HUES6 (cell line): Measurements from ENCODE around the gene ARPC5.

ENCODE experiments used
- H3K27ac ChIP-seq: 2 replicates; pipeline ENCODE4 v1.7.0; 2013; ENCODE audit warnings: low read depth, mild to moderate bottlenecking, low read length, inconsistent platforms
- H3K27me3 ChIP-seq: 2 replicates; pipeline ENCODE4 v1.6.1; 2013; ENCODE audit warnings: low read length; ENCODE audit not compliant: control insufficient read depth, insufficient read depth
- H3K36me3 ChIP-seq: 2 replicates; pipeline ENCODE4 v1.6.1; 2013; ENCODE audit warnings: low read length; ENCODE audit not compliant: control insufficient read depth, insufficient read depth
- H3K4me1 ChIP-seq: 2 replicates; pipeline ENCODE4 v1.6.1; 2013; ENCODE audit warnings: low read length; ENCODE audit not compliant: control insufficient read depth, insufficient read depth
- H3K4me3 ChIP-seq: 2 replicates; pipeline ENCODE4 v1.5.1; 2013; ENCODE audit warnings: low read depth, low read length
- H3K9ac ChIP-seq: one replicate; pipeline ENCODE4 v1.6.1; 2013; ENCODE audit warnings: mild to moderate bottlenecking, low read length
- H3K9me3 ChIP-seq: 2 replicates; pipeline ENCODE4 v1.6.1; 2013; ENCODE audit warnings: low read depth, low read length; ENCODE audit not compliant: control insufficient read depth, insufficient read depth

Gene ARPC5

DNA sequence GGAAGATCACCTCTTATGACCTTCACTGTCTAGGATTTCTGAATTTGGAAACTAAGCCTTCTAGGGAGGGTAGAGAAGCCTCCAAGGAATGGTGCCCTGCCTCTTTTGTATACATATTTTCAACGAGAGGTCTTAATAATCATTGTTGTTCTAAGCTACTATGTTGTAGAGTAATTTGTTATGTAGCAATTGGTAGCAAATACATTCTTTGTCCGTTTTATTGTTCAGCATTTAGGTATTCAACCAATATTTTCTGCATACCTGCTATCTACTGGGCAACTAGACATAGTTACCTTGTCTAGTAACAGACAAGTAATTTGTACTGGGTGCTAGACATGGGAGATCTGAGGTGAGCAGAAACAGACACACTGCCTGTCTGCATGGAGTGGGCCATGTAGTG lies 24.6 kb downstream of the ARPC5 start:
- H3K36me3 ChIP-seq = no peaks in the 10 kb centered on the region
- H3K9ac ChIP-seq = no peak overlapping the region
- no peaks in the 10 kb centered on the region for H3K27me3 ChIP-seq
- no peak overlapping the region for H3K27ac ChIP-seq
- no peak overlapping the region for H3K4me3 ChIP-seq
- H3K9me3 ChIP-seq = no peaks in the 10 kb centered on the region
- no peaks in the 10 kb centered on the region for H3K4me1 ChIP-seq

DNA sequence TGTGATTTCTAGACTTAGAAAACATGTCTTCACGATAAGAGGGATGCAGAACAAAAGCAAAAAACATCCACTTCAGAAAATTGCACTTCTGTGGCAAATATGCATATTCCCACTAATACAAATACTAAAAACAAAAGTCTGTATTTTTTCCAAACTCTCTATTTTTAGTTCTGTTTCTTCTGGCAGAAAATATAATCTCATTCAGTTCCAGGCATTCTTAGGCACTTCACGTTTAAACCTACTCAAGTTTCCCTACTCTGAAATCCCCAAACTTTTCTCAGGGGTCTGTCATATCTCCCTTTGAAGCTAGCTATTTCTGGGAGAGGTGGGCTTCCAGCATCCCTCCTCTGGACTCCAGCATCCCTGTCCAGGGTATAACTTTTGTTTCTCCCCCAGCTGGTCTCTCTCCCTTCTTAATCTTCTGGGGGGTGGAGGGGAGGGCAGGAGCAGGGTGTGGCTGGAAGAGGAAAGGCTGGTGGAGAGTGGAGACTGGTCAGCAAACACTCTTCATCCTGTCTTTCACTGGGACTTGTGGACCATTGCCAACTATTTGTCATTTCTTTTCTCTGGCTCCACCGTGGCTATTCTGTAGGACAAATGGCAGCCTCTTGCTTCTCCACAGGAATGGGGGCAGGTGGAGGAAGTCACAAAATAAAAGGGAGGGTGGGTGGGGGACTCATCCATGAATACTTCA lies 25.7 kb downstream of the ARPC5 start:
- no peak overlapping the region for H3K27ac ChIP-seq
- H3K4me3 ChIP-seq = no peak overlapping the region
- no peaks in the 10 kb centered on the region for H3K4me1 ChIP-seq
- H3K9ac ChIP-seq = no peak overlapping the region
- H3K27me3 ChIP-seq = no peaks in the 10 kb centered on the region
- H3K9me3 ChIP-seq = no peaks in the 10 kb centered on the region
- no peaks in the 10 kb centered on the region for H3K36me3 ChIP-seq

DNA sequence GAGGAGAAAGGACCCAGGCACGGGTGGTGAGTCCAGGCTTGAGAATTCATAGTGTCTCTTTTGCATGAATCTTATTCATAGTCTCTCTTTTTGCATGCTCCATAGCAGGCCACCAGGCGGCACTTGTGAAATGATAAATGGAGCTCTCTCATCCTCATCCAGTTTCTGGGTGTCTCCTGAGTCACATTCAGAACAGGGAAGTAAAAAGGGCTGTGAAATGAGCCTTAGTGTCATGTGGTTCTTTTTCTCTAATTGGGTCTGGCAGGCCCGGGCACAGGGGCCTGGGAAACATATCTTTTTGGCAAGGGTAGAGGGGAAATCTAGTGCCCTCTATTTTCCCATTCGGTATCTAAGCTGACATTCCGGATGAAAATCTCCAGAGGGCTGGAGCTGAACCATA lies 26.3 kb downstream of the ARPC5 start:
- no peaks in the 10 kb centered on the region for H3K27me3 ChIP-seq
- no peaks in the 10 kb centered on the region for H3K36me3 ChIP-seq
- no peaks in the 10 kb centered on the region for H3K9me3 ChIP-seq
- no peaks in the 10 kb centered on the region for H3K4me1 ChIP-seq
- no peak overlapping the region for H3K27ac ChIP-seq
- H3K4me3 ChIP-seq = no peak overlapping the region
- no peak overlapping the region for H3K9ac ChIP-seq

DNA sequence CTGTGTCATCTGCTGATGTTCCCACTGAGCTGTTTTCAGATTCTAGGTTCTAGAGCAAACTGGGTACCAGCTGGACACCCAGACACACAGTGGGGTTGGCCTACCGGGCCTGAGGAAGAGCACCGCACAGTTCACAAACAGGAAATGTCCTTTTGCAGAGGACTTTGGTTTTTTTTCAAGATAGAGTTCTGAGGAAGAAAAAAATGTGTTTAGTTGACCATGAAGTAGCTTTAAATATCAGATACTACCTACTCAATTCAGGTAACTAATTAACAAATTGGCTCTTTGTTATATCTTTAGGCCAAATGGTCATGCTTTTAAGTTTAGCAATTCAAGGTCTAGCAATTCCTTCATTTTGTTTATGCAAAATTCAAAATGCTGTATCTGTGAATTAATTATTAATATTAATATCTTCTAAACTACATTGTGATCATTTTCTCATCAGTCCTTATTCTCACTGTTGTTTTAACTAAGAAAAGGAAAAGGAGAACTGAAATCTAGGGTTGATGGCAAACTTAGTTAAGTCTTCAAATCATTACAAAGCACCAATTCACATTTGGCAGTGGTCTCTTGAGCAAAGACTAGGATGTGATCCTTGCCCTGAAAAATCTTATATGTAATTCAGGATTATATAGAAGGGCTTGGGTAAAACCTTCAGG lies 28.1 kb downstream of the ARPC5 start:
- no peak overlapping the region for H3K9ac ChIP-seq
- no peaks in the 10 kb centered on the region for H3K9me3 ChIP-seq
- no peaks in the 10 kb centered on the region for H3K36me3 ChIP-seq
- no peak overlapping the region for H3K4me3 ChIP-seq
- H3K27me3 ChIP-seq = no peaks in the 10 kb centered on the region
- no peak overlapping the region for H3K27ac ChIP-seq
- H3K4me1 ChIP-seq = no peaks in the 10 kb centered on the region

DNA sequence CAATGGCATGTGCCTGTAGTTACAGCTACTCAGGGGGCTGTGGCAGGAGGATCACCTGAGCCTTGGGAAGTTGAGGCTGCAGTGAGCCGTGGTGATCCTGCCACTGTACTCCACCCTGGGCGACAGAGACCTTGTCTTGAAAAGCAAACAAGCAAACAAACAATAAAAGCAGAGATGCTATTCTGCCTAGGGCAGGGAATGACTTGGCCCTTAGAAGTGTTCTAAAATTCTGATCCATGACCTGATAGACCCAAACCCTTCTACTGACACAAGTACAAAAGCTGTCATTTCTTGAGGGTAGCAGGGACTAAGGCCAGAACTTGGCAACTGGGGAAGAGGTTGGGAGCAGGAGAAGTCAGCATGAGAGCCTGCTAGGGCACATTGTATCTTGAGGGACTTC lies 29.7 kb downstream of the ARPC5 start:
- H3K27ac ChIP-seq = no peak overlapping the region
- H3K4me3 ChIP-seq = no peak overlapping the region
- no peaks in the 10 kb centered on the region for H3K9me3 ChIP-seq
- H3K9ac ChIP-seq = no peak overlapping the region
- H3K4me1 ChIP-seq = no peaks in the 10 kb centered on the region
- no peaks in the 10 kb centered on the region for H3K36me3 ChIP-seq
- no peaks in the 10 kb centered on the region for H3K27me3 ChIP-seq

DNA sequence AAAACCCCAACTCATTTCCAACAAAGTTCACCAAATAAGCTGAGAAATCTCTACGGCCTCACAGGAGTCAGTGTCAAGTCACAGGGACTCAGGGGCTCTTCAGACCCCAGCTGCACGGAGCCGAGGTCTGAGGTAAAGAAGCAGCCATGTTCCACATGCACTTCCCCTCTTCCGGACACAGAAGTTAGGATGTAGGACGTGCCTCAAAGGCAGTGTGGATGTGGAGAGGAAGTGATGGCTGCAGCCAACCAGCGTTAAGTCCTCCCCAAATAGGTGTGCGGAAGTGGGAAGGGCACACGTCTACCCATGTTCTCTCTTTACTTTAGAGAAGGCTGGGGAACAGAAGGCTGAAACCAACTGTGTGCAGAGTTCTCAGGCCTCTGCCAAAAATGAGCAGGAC lies 30.8 kb downstream of the ARPC5 start:
- H3K27me3 ChIP-seq = no peaks in the 10 kb centered on the region
- no peaks in the 10 kb centered on the region for H3K4me1 ChIP-seq
- no peak overlapping the region for H3K27ac ChIP-seq
- H3K4me3 ChIP-seq = no peak overlapping the region
- no peak overlapping the region for H3K9ac ChIP-seq
- H3K36me3 ChIP-seq = no peaks in the 10 kb centered on the region
- H3K9me3 ChIP-seq = no peaks in the 10 kb centered on the region

DNA sequence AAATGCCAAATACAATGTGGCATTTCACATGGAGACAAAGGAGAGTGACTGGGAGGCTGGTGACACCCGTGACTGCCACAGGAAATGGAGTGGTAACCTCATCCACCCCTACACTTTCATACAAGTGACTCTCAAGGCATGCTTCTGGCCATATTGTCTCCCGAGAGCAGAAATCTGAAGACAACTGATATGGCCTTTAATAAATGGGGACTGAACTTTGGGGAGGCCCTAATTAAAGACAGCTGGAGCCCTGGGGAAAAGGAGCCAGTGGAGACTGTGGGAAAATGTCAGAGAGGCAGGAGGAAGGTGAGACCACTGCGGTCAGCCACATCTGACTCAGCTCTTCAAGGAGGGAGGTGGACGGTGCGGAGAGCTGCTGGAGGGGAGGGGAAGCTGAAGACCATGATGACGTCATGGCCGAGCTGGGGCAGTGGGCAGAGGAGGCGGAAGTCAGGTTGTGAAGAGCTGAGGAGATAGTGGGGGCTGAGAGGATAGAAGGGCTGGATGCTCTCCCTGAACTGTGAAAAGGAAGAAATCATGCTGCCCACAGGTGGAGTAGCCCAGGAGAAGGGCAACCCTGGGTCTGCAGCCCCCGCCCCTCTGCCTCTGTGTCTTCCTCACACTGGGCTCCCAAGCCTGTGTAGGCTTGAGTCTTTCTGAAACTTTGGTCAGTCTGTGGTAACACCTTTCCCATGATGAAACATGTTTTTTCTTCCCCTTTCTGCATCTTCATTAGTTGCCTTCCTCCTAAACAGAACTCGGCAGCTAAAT lies 31.4 kb downstream of the ARPC5 start:
- no peak overlapping the region for H3K9ac ChIP-seq
- H3K36me3 ChIP-seq = no peaks in the 10 kb centered on the region
- H3K4me3 ChIP-seq = no peak overlapping the region
- H3K4me1 ChIP-seq = no peaks in the 10 kb centered on the region
- no peaks in the 10 kb centered on the region for H3K27me3 ChIP-seq
- no peak overlapping the region for H3K27ac ChIP-seq
- no peaks in the 10 kb centered on the region for H3K9me3 ChIP-seq

DNA sequence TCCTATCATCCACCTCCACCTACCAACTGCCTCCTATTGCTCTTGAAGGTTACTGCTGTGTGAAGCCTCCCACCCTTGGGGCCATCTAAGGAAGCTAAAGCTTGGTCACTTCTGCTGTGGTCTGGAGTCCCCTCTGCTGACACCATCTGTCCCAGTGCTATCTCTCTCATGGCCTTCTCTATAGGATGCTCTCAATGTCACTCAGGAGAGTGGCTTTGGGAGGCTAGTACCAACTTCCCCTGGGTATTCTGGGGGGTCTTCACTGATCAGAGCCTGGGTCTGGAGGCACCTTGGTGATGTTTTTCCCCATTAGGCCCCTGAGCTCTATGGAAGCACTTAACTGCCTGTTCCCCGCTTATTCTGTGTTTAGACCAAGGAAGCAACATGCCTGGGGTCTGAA lies 33.1 kb downstream of the ARPC5 start:
- Histone ChIP-seq H3K4me3 (no peak overlapping the region), H3K9ac (no peak overlapping the region), H3K9me3 (no peaks in the 10 kb centered on the region), H3K27ac (no peak overlapping the region), H3K4me1 (no peaks in the 10 kb centered on the region), H3K36me3 (no peaks in the 10 kb centered on the region), H3K27me3 (no peaks in the 10 kb centered on the region)

DNA sequence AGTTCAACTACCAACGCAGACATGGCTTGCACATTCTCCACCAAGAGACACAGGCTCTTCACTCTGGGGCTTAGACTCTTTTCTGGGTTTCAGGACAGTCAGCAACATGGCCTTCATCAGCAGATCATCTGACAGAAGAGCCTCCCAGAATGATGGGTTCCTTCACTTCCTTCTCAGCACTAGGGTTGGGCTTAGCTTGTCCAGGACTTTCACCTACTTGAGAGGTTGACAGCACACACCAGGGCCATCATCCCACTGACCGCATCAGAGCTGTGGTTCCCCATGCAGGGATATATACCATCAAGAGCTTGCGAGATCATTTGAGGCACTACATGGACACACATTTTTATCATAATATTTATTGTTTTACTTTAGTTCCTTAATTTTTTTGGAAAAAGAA lies 34.9 kb downstream of the ARPC5 start:
- Histone ChIP-seq H3K9ac (no peak overlapping the region), H3K4me1 (no peaks in the 10 kb centered on the region), H3K36me3 (no peaks in the 10 kb centered on the region), H3K4me3 (no peak overlapping the region), H3K27me3 (no peaks in the 10 kb centered on the region), H3K9me3 (no peaks in the 10 kb centered on the region), H3K27ac (no peak overlapping the region)

DNA sequence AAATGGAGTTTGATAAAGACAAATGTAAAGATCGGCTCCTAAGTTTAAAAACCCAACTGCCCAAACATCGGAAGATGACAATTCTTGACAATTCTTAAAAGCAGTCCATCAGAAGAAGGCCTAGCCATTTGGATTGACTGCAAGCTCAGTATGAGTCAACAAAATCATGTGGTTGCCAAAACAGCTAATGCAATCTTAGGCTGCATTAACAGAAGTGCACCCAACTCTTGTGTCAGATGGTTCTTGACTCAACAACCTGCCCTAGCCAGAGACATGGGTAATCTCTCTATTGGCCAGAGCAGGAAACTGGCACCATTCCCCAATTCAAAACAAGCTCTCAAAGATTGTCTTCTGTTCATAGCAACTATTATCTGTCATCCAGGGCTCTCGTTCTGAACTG lies 35.4 kb downstream of the ARPC5 start:
- H3K9me3 ChIP-seq = no peaks in the 10 kb centered on the region
- H3K36me3 ChIP-seq = no peaks in the 10 kb centered on the region
- no peak overlapping the region for H3K9ac ChIP-seq
- H3K4me1 ChIP-seq = no peaks in the 10 kb centered on the region
- no peak overlapping the region for H3K27ac ChIP-seq
- H3K4me3 ChIP-seq = no peak overlapping the region
- H3K27me3 ChIP-seq = no peaks in the 10 kb centered on the region

DNA sequence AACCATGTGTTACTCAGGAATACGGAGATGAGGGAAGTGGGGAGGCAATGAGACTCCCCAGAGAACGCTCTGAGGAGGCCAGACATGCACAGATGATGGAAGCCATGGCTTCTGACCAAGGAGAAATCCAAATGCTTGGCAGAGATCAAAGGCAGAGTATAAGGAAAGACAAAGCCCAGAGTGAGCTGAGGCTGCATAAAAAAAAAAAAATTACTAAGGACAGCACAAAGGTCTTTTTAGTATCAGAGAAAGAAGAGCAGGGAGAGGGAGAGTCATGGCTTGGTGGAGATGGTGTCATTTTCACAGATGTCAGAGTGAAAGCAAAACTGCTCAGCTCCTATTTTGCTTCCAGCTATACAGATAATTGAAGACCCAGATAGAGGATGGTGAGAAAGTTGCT lies 37.2 kb downstream of the ARPC5 start:
- Histone ChIP-seq H3K4me1 (peaks cover under 1% of the 10 kb centered on the region; the same call in 1 of the 2 replicates), H3K4me3 (no peak overlapping the region), H3K9ac (no peak overlapping the region), H3K27me3 (no peaks in the 10 kb centered on the region), H3K27ac (no peak overlapping the region), H3K36me3 (no peaks in the 10 kb centered on the region), H3K9me3 (no peaks in the 10 kb centered on the region)
